Stimulated activated CD8-positive, alpha-beta memory T cell treated with anti-CD3 and anti-CD28 coated beads, Interleukin-7, amount 100 ng/mL, for 4 hours (primary cell): ENCODE results near the gene MDK.

Experiments
- DNase-seq, 2 donors: peaks; one replicate each; pipeline ENCODE4 v3.0.0-alpha.2; 2020; ENCODE audit warnings: low read depth in 2 of 2

MDK gene, protein sequence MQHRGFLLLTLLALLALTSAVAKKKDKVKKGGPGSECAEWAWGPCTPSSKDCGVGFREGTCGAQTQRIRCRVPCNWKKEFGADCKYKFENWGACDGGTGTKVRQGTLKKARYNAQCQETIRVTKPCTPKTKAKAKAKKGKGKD

DNA sequence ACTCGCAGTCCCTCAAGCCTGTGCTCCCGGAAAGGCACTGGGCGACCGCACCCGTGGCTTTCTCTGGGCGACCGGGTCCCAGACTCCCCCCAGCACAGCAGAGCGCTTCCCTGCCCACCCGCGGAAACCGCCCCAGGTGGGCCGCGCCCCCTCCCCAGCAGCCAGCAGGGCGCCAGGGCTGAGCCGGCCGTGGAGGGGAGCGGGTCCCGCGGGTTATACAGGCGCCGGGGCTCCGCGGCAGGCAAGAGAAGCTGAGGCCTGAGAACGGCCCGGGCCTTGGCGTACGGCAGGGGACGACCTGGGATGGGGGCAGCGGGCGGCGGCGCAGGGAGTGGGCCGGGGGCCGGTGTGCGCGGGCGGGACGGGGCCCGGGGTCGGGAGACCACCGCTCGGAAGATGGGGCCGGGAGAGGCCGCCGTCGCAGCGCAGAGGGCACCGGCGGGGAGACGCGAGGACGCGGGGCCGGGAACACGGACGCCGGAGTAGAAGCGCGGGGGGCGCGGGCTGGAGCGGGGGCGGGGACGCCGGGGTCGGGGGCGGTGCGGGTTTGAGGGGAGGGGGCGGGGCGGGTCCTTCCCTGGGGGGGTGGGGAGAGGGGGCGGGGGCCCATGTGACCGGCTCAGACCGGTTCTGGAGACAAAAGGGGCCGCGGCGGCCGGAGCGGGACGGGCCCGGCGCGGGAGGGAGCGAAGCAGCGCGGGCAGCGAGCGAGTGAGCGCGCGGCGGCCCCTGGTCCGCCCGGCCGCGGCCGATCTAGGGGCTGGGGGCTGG lies at the start of gene MDK:
Gene MDK, plus strand, starts transcription at position 622 of the 771 bp plus-strand sequence. CDS start 389 bp downstream, outside the sequence.
- DNase-seq: no peak

DNA sequence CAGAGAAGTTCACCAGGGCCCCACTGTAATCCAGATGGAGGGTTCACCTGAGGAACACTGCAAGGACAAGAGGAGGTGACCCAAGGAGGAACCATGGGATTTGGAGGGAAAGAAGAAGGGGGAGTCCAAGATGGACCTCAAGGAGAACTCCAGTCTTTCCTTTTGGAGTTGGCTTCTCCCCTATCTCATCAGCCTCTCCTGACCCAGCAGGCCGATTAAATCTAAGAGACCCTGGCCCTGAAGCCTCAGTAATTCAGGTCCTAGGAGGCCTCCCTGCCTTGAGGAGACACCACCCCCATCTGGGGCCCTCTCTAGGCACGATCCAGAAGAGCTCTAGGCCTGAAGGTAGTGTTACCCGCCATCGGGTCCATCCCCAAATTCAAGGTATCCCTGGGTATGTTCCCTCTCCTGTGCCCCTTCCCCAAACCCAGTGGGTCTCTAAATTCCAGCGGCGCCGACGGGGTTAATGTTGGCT lies 49.3 kb upstream of the MDK start:
- no peak for DNase-seq

DNA sequence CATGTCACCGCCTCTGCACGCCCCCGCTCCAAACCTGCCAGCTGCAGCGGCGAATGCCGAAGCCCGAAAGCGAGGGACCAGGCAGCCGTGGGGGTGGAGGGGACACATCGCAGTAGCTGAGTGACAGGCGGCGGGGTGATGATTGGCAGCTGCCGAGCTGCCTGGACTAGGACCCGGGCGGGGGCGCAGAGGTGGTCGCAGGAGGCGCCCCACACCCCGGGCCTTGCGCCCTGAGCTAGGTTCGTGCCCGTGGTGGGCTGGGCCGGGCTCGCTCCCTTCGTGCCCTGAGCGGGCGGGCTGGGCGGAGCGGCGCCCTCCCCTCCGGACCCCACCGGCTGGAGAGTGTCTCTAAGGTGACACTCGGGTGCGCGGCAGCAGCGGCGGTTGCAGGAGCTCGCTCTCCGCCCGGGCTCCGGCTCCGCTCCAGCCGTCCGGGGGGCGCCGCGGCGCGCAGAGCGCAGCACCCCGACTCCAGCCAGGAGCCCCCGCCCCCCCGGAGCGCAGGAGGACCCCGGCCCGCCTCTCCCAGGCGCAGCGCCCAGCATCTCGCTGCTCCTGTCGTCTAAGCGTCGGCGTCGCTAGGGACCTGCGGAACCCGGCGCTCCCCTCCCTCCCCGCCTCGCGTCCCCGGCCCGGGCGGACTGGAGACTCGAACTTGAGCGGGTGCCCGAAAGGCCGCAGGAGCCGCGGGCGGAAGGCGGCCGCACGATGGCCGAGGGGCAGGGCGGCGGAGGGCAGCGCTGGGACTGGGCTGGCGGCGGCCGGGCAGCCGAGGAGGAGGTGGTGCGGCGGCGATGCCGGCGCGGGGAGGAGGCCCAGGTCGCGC lies 48.7 kb upstream of the MDK start:
- DNase-seq: peak; percentile 60 to 73

DNA sequence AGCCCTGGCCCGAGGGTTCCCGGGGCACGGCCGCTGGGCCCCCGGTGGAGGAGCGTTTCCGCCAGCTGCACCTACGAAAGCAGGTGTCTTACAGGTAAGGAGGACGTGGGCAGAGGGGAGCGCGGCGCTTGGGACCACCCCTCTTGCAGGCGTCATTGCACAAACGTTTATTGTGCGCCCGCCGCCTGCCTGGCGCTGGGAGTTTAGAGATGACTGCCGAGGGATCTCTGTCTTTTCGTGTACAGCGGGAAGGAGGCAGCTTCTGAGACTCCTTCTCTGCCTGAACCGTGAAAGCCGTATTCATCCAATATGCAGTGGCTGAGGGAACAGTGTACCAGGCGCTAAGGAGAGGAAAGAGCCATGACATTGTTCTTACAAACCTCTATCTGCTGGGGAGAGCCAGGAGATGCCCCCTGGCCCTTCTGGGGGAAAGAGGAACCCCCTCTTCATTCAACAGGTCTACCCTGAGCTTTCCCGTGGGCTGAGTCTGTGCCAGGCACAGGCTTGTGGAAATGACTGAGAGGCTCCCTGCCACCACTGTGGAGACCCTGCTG lies 48.0 kb upstream of the MDK start:
- DNase-seq: no peak

DNA sequence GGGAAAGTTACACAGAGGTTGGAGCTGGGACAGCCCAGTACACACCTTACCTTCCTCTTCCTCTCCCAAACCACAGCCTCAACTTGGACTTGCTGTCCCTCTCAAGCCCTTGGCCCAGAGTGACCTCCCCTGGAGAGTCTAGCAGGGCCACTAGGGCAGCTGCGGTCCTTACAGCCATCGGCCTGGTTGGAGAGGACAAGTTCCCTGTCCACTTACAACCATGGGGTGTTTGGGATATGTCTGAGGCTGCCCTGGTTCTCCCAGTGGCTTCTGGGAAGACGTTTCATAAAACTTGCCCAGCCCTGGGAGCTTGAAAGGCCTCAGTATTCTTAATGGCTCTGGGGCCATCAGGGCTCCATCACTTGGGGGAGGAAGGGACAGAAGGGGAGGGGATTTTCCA lies 47.3 kb upstream of the MDK start:
- no peak for DNase-seq

DNA sequence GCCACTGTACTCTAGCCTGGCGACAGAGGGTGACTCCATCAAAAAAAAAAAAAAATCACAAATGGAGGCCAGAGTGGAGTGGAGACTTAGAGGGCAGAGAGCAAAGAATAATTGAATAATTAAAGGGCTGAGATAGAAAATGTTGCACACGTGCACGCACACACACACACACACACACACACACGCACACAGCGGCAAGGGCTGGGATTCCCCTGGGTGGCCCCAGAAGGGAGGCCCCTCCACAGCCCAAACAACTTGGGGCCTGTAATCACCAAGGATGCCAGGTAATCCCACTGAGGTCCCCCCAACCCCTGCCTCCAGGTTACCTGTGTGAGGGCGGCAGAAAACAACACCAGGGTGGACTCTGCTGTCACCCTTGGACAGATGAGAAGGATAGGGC lies 46.2 kb upstream of the MDK start:
- DNase-seq: no peak

DNA sequence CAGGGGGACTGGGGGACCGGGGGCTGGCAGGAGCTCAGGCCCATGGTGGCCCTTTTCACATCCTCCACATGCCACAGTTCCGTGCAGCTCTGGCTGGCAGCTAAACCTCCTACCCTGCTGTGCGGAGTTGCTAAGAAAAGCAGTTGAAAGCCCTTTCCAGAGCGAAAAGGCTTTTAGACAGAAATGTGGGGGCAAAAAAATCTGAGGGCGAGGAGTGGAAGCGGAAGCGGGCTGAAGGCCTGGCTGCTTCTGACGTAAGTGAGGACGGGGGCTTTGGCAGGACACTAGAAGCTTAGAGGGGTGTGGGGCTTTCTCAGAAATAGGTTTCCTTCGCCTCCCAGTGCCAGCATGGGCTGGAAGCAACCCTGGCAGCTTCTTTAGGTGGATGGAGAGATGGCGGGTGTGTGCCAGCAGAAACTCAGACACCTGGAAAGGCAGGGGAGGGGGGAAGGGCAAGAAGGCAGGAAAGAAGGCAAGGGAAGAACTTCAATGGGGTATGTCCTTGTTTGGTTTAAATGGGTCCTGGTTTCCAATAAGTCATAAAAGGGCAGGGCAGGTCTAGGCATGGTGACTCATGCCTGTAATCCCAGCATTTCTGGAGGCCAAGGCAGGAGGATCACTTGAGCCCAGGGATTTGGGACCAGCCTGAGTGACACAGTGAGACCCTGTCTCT lies 45.4 kb upstream of the MDK start:
- DNase-seq: no peak

DNA sequence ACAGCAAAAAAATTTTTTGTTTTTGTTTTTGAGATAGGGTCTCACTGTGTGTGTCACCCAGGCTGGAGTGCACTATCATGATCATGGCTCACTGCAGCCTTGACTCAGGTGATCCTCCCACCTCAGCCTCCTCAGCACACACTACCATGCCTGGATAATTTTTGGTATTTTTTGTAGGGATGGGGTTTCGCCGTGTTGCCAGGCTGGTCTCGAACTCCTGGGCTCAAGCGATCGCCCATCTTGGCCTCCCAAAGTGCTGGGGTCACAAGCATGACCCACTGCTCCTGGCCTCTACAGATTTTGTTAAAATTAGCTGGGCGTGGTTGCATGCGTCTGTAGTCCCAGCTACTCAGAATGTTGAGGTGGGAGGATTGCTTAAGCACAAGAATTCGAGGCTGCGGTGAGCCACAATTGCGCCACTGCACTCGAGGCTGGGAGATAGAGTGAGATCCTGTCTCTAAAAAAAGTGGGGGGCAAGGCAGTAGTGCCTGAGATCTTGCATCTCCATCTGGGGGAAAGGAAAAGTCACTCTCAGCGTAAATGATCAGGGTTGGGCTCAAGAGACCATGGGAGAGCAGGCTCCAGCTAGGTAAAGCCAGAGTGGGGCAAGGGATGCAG lies 44.8 kb upstream of the MDK start:
- no peak for DNase-seq

DNA sequence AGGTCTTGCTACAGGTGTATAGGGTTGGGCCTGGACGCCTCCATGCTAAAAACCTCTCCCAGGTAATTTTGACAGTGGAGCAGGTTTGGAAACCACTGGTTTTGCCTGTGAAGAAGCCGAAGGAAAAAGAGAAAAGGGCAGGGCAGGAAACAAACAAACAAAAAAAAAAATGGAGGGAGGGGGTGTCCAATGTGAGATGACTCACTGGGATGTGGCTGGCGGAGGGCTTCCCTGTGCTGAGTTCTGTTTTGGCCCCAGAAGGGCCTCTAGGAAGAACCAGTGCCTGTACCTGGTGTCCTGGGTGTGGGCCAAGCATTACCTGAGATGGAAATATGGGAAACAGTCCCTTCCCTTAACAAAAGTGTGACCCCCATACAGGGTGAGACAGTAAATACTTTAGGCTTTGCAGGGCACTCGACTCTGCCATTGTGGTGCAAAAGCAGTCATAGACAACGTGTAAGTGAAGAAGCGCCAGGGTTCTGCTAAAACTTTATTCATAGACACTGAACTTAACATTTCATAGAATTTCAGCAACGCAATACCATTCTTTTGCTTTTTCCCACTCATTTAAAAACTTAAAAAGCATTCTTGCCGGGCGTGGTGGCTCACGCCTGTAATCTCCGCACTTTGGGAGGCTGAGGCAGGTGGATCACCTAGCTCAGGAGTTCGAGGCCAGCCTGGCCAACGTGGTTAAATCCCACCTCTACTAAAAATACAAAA lies 43.7 kb upstream of the MDK start:
- no peak for DNase-seq

DNA sequence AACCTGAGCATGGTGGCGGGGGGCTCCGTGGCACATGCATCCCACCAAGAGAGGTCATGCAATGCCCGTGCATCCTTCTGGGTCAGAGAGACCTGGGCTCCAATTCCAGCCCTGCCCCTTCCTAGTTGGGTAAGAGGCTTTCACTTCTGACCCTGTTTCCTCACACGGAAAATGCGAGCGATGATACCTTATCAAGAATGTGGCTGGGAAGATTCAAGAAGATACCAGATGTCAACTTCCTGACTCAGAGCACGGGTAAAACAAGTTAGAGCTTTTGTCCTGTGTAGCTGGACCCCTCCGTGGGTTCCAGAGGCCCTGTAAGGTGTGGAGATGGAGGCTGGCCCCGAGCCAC lies 42.9 kb upstream of the MDK start:
- no peak for DNase-seq

DNA sequence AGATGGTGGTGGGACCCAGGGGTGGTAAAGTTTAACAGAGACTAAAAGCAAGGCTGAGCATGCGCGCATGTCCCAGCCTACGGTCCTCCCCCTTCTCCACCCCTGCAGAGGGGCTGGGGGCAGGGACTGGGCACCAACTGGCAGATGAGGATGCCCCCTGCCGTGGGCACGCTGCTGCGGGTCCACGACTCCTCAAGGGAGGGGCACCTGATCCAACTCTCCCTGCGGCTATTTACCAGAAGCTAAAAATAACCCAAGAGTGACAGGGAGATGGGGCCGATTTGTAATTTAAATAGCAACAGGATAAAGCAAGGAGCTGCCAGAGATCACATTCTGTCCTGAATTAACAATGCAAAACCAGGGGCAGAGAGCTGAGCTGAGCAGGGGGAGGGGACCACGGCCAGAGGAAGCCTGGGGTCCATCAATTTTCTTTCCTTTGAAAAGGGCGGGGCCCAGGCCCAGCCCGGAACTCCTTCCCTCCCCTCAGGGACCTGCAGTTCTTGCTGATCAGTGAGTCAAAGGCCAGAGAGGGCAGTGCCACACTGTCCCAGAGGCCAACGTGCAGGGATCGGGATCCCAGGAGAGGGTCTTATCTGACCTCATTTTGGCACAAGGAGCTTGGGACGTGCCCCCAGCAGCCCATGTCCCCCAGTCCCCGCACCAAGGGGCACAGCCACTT lies 42.3 kb upstream of the MDK start:
- DNase-seq: no peak

DNA sequence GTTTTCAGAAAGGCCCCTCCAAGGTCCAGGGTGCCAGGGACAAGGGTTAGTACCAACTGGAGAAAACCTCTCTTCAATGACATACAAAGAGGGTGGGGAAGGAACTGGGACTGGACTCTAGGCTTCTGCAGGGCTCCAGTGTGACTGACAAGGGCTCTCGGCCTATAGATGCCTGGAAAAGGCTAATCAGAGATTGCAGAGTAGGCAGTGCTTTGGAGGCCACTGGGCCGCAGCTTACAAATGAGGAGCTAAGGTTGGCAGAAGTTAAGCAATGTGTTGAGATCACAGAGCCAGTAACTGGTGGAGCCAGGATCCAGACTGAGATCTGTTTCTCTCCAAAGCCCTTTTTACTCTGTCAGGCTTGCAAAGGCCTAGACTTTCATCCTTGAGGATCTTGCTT lies 41.7 kb upstream of the MDK start:
- DNase-seq: no peak

DNA sequence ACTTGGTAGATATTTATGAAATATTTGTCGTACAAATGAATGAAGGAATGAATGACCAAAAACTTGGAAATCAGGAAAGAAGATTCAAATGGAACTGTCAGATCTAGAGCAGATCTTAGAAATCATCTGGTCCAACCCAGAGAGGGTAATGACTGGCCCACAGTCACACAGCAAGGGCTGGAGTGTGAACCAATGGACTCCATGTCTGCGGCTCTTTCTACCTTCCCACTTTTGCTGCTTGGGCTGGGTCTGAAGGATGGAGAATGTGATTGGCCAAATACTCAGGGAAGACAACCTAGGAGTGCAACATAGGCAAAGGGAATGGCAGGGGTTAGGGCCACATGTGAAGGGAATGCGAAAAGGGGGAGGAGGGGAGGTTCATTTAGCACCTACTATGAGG lies 40.0 kb upstream of the MDK start:
- no peak for DNase-seq

DNA sequence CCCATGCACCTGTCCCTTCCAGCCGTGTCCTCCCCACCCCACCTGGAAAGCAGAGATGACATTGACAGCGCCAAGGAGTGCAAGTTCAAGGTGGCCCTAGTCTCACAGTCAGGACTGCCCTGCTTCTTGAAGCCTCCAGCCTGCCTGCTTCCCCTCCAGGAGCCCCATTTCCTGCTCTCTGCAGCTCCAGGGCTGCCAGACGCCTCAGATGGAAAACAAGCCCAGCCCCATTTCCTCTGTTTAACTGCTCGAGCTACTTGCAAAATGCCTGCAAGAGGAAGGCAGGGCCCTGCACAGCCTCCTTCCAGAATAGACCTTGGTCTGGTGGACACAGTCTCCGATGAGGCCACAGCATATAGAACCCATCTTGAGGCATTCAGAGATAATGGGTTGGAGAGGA lies 39.2 kb upstream of the MDK start:
- DNase-seq: no peak

DNA sequence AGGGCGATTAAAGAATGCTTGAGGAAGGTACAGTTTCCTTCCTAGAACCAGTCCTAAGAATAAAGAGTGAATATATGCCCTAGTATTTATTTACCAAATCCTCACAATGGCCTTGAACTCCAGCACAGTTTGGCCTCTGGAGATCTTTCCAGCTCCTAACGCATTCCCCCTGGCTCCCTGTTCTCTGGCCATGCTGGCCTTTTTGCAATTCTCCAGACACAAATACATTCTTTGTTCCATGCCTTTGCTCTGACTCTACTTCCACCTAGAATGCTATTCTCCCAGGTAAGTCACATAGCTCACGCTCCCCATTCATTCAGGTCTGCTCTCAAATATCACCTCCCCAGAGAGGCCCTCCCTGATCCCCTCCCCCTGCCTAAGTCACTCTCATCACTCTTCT lies 37.9 kb upstream of the MDK start:
- DNase-seq: no peak

DNA sequence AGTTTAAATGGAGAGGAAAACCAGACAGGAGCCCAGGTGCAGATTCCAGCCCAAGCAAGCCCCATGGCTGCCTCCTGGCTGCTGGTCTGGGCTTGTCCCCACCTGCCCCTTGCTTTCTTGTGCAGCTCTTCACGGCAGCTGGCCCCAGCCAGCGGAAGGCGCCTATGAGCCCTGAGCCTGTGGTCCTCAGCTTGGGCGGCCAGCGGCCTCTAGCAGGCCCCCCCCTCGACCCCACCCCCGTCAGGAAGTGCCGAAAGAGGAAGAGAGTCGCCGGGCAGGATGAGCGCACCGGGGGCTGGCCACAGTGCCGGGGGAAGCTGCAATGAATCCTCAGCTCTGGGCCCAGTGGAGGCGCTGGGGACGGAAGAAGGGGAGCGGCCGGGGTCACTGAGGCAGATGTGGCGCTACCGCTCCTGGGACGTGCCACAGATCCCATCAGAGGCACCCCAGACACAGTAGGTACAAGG lies 36.3 kb upstream of the MDK start:
- DNase-seq: no peak

DNA sequence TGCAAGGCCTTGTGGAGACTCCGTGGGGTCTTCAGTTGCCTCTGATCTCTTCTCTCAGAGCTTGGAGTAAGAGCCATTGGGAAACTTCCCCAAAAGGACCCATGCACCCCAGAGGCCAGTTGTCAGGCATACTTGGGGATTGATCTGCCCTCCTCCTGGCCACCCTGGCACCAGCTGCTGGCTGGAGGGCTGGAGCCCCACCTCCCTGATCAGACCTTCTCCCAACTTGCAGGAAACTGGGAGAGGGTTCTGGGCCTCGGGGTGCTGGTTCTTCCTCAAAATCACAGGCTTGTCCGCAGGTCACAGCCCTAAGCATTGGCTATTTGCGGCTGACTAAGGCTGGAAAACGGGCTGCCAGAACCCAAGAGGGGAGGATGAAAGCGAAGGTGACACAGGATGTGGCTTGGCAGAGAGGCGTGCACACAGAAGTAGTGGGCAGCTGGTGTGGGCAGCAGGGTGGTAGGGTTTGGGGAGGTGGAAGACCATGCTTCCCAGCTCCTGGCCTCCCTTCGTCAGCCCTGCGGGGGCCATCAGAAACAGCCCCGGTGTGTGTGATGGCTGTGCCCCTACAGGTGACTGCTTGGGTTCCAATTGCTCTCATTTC lies 35.5 kb upstream of the MDK start:
- DNase-seq: no peak

DNA sequence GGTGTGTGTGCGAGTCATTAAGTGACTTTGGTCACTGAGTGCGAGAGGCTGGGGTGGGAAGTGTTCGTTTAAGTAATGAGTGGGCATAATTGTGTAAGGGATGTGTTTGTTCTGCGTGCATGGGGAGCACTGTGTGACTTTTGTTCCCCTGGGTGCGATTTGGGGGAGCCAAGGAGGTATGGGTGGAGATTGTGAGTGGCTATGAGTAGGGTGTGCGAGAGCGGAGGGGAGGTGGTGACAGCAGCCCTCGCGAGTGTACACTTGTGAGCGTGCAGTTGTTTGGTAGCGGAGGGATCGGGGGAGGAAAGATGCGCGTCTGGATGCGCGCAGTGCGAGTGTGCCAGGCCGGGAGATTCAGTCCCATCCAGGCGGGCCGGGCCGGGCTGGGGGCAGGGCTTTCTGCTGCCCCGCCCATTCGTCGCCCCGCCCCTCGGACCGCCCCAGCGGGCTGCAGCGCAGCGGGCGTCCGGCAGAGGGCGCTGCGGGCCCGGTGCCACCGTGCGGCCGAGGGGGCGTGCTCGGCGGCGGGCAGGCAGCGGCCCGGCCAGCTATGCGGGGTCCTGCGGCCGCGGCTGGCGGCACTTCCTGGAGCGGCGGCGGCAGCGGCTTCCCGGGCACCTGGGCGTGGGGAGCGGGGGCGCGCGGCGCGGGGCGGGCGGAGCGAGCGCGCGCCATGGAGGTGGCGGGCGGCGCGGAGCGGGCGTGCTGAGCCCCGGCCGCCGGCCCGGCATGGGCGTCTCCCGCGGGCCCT lies 34.4 kb upstream of the MDK start, which contains the start of gene DGKZ:
Gene DGKZ, plus strand, starts transcription at position 578 of the 751 bp plus-strand sequence. CDS start 197 bp downstream, outside the sequence.
- DNase-seq: peak; percentile 65 to 86
